HG02852 (cell line): ENCODE results near the gene XKR7.
"Not testable (repeated sequence)": the region's sequence is repeated elsewhere in the genome, so short reads cannot be mapped to it uniquely, and the experiment has no call there.

ENCODE experiments used
- ATAC-seq: cut with Tn5 transposase; IDR thresholded peaks from one replicate; pipeline ENCODE4 v1.9.1; 2021; ENCODE audit warnings: mild to moderate bottlenecking, moderate library complexity; ENCODE audit not compliant: unreplicated experiment

Gene XKR7

DNA sequence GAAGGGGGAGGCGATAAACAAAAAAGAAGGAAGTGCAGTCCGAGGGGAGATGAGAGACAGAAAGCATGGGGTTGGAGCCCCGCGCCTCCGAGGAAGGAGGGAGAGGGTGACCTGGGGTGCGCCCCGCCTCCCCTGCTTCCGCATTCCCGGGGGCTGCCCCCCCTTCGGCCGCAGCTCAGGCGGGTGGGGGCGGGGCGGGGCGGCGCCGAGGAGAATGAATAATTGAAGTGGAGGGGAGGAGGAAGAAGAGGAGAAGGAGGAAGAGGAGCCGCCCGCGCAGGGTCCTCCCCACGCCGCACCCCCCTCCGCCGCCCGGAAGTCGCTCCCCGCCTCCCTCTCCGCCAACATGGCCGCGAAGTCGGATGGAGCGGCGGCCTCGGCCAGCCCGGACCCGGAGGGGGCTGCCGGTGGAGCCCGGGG lies at the start of gene XKR7:
XKR7 (plus strand) TSS at position 322 of the 420 bp plus-strand sequence; CDS start at position 347, 25 bp downstream.
- ATAC-seq: no peak

- ATAC-seq: no peak
Measured at GRCh38 chr20:31918466-31919105, 49.4 kb upstream of the XKR7 start.

DNA sequence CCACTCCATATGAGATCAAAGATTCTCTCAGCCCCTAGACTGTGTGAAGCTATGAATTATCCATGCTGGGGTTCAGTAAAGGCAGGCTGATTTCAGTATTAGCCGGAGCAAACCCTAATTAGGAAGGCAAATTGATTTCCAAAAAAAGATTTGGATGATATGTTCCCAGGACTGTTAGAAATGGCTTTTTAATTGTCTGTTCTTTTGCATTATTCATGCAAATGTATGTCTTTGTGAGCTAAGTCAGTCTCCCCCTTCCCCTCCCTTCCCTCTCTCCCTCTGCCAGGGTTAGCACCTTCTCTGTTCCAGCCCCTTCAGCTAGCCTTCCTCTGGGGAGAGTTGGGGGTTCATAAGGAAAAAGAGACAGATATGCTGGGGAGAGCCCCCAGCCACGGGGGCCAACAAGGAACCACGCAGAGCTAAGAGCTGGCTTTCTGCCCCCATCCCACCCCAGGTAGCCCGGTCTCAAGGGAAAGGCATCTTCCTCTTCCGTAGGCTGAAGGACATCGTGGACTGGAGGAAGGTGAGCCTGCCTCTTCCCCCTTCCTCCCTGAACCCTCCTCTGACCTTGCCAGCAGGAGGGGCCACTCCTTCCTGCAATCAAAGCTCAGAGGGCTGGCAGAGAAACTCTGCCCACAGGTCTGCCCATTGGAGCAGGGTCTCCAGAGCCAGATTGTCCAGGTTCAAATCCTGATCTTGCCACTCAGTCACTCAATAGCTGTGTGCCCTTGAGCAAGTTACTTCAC lies 48.4 kb upstream of the XKR7 start:
- ATAC-seq: no peak

GRCh38 chr20:31920275-31920855 lies 47.6 kb upstream of the XKR7 start:
- ATAC-seq: no peak

DNA sequence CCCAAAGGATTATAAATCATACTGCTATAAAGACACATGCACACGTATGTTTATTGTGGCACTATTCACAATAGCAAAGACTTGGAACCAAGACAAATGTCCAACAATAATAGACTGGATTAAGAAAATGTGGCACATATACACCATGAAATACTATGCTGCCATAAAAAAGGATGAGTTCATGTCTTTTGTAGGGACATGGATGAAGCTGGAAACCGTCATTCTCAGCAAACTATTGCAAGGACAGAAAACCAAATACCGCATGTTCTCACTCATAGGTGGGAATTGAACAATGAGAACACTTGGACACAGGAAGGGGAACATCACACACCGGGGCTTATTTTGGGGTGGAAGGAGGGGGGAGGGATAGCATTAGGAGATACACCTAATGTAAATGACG lies 46.5 kb upstream of the XKR7 start:
- ATAC-seq: not testable (repeated sequence)

DNA sequence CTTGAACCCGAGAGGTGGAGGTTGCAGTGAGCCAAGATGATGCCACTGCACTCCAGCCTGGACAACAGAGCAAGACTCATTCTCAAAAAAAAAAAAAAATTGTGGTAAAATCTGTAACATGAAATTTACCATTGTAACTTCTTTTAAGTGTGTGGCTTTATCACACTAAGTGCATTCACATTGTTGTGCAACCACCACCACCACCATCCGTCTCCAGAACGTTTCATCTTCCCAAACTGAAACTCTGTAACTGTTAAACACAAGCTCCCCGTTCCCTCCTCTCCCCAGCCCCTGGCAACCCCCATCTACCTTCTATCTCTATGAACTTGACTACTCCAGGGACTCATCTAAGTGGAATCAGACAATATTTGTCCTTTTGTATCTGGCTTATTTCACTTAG lies 45.8 kb upstream of the XKR7 start:
- ATAC-seq: no peak

DNA sequence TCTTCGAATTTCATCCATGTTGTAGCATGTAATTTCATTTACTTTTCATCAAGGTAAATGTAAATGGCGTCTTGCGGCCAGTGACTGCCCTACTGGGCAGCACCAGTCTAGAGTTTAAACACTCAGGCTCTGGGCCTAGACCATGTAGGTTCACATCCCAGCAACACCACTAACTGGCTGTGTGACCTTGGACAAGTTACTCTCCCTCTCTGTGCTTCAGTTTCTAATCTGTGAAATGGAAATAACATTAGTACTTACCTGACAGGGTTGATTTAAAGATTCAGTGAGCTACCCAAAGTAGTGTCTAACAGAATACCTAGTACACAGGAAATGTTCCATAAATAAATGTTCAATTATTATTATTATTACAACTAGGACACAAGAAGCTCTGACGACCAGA lies 45.4 kb upstream of the XKR7 start:
- no peak for ATAC-seq

DNA sequence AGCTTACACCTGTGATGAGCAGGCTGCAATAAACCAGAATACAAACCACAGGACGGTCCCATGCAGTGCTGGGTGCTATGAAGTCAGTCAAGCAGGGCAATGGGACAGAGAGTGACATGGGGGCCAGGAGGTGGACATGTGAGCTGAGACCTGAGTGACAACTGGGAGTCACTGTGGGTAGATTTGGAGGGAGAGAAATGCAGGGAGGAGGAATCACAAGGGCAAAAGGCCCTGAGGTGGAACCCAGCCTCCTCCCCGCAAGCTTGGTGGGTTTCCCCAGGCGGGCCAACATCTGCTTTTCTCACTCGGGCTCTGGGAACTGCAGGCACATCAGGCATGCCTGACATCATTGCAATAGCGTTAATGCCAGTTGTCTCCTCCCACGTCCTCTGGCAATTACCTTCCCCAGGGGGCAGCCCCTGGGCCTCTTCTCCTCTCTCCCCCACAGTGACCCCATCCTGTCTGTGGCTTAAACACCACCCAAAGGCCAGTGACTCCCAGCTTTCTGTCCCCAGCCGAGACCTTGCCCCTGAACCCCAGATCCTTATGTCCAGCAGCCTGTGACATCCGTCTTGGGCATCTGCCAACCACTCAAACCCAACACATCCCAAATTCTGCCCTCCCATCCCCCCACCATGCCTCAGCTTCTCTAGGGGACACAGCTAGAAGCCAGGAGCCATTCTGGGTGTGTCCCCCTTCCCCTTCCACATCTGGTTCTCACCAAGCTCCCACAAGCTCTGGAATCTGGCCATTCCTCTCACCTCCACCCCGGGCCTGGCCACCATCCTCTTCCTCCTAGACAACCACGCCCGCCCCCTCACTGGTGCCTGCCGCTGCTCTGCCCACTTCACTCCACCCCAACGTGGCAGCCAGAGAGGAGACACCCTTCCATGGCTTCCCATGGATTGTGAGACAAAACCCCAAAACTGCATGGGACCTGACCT lies 44.3 kb upstream of the XKR7 start:
- peak; percentile 75 for ATAC-seq

DNA sequence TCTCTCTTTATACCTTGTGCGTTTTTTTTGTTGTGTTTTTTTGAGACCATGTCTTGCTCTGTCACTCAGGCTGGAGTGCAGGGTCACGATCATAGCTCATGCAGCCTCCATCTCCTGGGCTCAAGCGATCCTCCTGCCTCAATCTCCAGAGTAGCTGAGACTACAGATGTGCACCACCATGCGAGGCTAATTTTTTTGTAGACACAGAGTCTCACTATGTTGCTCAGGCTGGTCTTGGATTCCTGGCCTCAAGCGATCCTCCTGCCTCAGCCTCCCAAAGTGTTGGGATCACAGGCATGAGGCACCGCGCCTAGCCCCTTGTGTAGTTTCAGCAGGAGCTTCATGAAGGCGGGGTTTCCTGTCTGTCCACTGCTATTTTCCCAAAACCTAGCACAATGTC lies 43.4 kb upstream of the XKR7 start:
- ATAC-seq: no peak

DNA sequence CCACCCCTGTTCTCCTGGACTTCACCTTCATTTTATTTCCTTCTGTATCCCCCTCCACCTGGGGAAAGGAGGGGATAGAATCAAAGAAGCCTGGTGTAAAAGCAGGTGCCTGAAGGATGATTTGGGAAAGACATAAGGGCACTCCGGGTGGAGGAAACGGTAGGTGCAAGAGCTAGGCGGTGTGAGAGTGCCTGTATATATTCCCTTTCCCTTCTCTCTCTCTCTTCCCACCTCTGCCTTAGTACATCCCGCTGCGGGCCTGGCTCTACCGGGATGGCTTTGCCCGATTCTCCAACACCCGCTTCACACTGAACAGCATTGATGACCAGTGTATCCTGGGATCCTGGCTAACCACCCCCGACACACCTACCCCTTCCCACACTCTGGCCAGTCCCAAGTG lies 42.3 kb upstream of the XKR7 start:
- ATAC-seq: no peak

DNA sequence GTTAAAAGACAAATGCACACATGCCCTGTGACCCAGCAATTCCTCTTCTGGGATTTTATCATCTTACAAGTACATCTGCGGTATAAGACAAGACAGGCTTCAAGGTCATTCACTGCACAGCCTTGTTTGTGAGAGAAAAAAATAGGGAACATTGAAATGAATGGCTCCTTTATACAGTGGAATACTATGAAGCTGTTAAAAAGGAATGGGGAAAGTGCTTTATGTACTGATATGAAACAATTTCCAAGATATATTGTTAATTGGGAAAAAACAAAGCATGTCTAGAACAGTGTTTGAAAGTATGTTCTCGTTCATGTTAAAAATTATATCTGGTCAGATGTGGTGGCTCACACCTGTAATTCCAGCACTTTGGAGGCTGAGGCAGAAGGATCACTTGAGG lies 41.5 kb upstream of the XKR7 start:
- no peak for ATAC-seq

DNA sequence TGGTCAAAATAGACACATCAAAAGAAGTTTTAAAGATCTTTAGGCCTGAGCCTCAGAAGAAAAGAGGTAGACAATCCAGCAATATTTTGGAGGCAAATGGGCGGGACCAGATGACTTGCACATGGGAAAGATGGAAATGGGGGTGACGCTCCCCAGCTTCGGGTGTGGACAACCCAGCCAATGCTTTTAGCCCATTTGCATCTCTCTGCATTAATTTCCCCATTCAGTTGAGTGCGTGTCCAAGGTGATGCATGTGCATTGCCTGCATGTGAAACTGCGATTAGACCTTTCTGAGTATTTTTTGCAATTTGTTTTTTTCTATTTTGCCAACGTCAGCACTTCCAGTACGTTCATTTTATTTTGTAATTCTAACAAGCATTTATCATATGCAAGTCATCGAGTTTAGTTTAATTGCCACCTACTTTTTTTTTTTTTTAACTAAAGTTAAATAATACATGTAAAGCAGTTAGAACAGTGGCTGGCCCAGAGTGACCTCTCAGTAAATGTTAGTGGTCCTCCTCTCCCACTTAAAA lies 40.3 kb upstream of the XKR7 start:
- ATAC-seq: no peak

DNA sequence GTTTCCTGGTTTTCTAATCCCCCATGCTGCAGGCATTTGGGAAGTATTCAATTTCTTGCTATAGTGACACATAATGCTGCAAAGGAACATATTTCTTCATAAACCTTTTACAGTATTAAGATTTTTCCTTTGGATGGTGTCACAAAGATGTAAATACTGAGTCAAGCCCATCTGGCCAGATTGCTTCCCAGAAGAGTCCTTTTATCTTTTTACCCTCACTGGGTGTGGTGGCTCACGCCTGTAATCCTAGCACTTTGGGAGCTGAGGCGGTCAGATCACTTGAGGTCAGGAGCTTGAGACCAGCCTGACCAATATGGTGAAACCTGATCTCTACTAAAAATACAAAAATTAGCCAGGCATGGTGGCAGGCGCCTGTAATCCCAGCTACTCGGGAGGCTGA lies 38.3 kb upstream of the XKR7 start:
- not testable (repeated sequence) for ATAC-seq

GRCh38 chr20:31930779-31931178 lies 37.2 kb upstream of the XKR7 start:
- ATAC-seq: no peak

DNA sequence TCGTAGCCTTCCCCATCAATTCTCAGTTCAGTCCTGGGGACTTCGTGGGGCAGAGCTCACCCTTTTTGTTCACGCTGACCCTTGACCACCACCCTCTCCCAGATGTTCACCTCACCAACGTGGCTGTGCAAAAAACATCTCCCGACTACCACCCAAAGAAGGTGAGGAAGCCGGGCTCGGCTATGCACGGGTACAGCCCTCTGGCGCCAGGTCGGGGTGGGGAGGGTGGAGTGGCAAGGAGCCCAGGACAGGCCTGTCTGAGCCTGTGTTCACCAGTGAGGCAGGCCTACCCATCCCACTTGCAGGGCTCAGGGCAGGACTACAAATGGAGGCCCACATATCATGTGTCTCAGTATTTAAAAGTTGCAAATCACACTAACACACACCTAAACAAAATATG lies 34.3 kb upstream of the XKR7 start:
- no peak for ATAC-seq

GRCh38 chr20:31934491-31934890 lies 33.5 kb upstream of the XKR7 start:
- ATAC-seq: no peak

- no peak for ATAC-seq
Measured at GRCh38 chr20:31934968-31935764, 32.8 kb upstream of the XKR7 start.

DNA sequence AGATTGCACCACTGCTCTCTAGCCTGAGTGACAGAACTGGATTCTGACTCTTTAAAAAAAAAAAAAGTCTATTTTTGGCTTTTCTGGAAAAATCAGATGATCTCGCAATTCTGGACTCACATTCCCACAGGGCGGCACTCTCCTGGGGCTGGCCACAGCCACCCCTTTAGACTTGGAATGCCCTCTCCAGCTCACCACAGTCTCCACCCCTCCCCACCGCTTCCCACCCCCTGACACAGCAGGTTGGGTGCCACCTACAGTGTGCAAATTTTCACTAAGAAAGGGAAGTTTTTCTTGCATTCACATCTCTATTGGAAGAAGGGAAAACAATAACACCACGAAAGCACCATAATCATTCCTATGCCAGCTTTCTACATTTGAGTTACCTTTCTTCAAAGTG lies 31.5 kb upstream of the XKR7 start:
- ATAC-seq: no peak

- no peak for ATAC-seq
Measured at GRCh38 chr20:31937820-31938219, 30.1 kb upstream of the XKR7 start.

DNA sequence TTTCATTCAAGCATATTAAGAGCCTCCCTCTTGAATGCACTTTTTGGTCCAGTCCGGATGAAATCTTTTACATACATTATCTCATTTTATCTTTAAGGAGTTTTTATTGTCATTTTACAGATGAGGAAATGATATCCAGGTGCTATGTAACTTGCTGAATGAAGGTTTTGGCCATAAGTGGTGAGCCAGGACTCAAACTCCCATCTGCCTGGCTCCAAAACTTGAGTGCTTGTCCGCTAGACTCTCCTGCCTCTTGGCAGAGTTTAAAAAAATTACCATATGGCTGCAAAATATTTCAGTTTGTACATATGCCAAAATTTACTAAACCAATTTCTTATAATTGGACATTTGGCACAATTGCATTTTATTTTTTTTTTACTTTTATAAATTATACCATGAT lies 28.3 kb upstream of the XKR7 start:
- ATAC-seq: no peak
